HG02943 (cell line): ENCODE data around the gene GOLGA3.
"Not testable (repeated sequence)": the region's sequence is repeated elsewhere in the genome, so short reads cannot be mapped to it uniquely, and the experiment has no call there.

Experiments
- ATAC-seq: cut with Tn5 transposase; IDR thresholded peaks from one replicate; pipeline ENCODE4 v1.9.1; 2021; ENCODE audit warnings: mild to moderate bottlenecking, low read depth, moderate library complexity; ENCODE audit not compliant: unreplicated experiment

GOLGA3 gene

DNA sequence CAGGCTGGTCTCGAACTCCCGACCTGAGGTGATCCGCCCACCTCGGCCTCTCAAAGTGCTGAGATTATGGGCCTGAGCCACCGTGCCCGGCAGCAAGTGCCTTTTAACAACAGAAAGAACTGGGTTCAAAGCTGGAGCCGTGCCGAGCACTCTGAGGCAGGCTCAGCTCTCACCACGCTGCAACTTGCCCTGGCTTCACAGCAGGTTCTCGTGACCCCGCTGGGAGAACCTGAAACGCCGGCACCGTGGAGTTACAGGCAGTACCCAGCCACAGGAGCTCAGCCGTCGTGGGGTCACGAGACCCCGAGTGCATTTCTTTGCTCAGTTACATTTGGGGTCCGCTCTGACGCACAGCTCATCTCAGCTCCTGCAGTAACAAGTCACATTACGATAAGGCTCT is 14.4 kb downstream of the GOLGA3 start:
- no peak for ATAC-seq

GRCh38 chr12:132813443-132813842 is 15.2 kb downstream of the GOLGA3 start:
- ATAC-seq: no peak

DNA sequence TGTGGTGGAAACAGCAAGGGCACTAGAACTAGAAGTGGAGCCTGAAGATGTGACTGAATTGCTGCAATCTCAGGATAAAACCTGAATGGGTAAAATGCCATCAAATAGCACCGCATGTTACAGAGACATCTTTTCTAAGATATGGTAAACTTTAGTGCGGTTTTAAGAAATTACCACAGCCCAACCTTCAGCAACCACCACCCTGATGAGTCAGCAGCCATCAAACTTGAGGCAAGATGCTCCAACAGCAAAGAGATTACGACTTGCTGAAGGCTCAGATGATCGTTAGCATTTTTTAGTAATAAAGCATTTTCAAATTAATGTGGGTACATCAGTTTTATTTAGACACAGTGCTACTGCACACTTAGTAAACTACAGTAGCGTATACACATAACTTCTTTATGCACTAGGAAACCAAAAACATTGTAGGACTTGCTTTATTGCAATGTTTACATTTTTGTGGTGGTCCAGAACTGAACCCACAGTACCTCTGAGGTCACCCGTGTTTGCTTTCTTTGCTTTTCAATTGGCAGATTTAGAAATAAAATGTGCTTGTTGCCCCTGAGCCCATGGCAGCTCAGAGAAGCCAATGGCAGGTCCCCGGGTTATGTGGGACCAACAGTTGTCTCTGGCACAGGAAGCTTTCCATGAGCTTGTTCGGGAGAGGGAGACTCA is 15.9 kb downstream of the GOLGA3 start:
- ATAC-seq: no peak

- not testable (repeated sequence) for ATAC-seq
Measured at GRCh38 chr12:132809391-132809790, 19.3 kb downstream of the GOLGA3 start.

- ATAC-seq: no peak
Measured at GRCh38 chr12:132807295-132808092, 21.2 kb downstream of the GOLGA3 start.

- no peak for ATAC-seq
Measured at GRCh38 chr12:132806857-132807256, 21.8 kb downstream of the GOLGA3 start.

DNA sequence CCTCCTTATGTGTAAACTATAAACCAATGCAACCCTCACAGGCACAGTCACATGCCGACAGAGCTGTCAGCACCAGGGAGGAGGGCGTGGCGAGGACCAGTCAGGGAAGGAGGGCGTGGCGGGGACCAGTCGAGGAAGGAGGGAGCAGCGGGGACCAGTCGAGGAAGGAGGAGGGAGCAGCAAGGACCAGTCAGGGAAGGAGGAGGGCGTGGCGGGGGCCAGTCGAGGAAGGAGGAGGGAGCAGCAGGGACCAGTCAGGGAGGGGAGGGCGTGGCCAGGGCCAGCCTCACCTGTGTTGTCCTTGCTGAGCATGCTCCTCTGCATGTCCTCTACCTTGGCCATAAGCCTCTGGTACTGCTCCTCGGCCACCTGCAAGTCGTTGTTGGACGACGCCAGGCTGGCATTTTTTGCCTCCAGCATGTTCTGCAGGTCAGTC is 24.2 kb downstream of the GOLGA3 start:
- no peak for ATAC-seq

DNA sequence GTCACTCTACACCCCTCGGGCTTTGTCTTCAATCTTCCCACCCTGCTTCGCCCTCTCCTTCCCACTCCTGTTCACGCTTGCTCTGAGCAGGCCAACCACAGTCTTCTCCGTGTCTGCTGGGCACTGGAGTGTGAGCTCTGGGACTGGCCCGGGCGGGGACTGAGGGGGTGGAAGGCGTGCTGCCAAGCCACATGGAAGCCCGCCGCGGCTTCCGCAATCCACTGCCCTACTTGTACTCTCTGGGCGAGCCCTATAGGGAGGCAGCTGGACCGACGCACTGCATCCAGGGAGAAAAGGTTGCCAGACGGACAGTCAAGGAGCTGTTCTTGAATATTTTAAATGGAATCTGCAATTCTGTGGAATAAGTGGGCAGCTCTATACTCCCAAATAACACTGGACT is 24.8 kb downstream of the GOLGA3 start:
- no peak for ATAC-seq

DNA sequence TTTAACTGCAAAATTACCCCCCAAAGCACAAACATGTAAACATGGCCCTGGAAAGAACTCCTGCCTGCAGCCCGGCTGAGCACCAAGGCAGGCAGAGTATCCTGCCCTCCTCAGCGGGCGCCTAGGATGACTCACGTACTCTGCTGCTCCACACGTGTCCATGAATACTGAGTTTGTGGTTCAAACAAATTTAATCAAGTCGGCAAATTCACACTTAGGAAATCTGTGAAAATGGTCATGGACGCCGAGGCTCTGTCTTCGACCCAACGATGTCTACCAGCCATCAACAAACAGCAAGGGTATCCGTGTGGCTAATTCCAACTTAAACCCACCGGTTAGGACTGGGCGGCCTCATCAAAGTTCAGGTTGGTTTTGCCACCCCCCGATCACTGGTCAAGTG is 25.5 kb downstream of the GOLGA3 start:
- no peak for ATAC-seq

- no peak for ATAC-seq
Measured at GRCh38 chr12:132801741-132802140, 26.9 kb downstream of the GOLGA3 start.

DNA sequence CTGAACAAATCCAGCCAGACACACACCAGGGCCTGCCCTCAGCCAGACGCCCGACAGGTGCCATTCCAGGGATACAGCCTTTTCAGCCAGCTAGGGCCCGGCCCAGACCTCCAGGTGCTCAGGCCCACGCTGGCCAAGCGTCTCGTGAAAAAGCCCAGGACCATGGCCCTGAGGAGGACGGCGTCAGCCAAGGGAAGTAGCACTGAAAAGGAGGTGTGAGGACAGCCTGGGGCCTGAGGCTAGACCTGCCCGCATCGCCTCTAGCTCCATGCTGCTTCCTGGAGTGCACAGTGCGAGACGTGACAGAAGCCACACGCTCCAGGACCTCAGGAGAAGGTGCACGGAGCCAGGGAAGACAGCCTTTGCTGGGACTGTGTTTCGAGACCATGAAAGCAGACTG is 29.8 kb downstream of the GOLGA3 start:
- ATAC-seq: no peak

GRCh38 chr12:132797820-132798570 is 30.7 kb downstream of the GOLGA3 start:
- no peak for ATAC-seq

GRCh38 chr12:132795847-132796246 is 32.8 kb downstream of the GOLGA3 start:
- ATAC-seq: no peak

- not testable (repeated sequence) for ATAC-seq
Measured at GRCh38 chr12:132791940-132792339, 36.7 kb downstream of the GOLGA3 start.

DNA sequence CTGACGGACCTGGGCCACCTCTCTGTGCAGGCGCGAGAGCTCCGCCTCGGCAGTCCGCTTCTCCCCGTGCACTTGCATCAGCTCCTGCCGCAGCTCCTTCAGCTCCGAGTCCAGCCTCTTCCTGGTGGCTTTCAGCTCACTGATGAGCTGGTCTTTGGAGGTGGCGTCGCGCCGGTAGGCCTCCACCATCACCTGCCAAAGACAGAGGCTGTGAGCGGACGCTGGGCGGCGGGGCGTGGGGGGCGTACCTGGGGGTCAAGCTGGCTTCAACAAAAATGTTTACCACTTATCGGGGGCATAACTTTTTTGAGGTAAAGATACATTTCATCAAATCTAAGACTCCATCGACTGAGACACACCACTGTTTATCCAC is 39.6 kb downstream of the GOLGA3 start:
- no peak for ATAC-seq

DNA sequence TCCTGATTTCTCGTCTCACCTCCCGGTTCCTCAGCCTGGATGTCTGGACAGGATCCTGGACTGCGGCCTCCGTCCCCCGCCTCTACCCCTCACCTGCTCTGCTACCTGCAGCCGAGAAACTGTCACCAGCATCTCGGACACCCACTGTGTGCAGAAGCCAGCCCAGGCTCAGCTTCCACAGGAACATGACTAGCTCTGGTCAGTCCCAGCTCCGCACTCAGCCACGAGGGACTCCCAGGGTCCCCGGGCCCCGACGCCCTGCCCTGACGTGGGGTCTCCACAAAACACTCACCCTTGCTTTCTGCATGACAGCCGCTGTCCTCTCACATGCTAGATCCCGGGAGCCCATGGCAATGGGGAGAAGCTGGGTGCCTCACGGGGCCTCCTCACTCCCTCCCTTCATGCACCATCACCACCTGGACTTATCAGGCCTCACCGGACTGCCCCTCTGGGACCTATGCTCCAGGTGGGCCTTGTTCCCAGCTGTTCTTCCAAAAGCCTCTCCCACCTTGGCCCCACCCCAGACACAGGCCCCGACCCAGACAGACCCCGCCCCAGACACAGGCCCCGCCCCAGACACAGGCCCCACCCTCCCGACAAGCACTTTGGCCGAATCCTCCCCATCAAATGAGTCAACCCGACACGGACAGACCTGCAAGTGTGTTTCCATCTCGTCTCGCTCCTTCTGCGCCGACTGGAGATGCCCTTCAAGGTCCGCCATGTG is 40.1 kb downstream of the GOLGA3 start:
- no peak for ATAC-seq

- ATAC-seq: no peak
Measured at GRCh38 chr12:132787877-132788276, 40.8 kb downstream of the GOLGA3 start.

GRCh38 chr12:132786192-132786591 is 42.5 kb downstream of the GOLGA3 start:
- no peak for ATAC-seq

GRCh38 chr12:132784580-132784979 is 44.1 kb downstream of the GOLGA3 start:
- no peak for ATAC-seq

DNA sequence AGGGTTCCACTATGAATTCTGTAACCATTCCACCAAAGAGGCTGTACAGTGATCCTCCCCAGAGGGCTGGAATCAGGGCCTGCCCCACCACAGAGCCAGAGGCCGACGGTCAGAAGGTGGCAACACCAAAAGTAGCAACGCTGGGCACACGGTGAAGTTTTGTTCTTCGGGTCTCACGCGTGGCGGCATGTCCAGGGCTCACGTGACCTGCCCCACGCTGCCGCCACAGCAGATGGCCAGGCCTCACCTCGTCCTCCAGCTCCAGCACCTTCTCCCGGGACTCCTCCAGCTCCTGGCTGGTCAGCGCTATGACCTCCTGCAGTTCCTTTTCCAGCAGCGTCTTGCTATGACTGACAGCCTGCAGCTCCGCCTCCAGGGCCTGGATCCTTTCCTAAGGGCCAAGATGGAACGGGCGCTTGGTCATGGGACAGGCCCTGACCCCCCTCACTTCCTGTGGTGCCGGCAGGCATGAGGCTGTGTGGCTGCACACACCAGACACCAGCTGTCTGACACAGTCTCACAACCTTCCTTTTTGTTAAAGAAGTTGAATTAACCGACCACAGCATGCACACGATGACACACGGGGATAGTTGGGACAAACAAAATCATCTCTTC is 44.6 kb downstream of the GOLGA3 start:
- ATAC-seq: no peak
